AG10803 (cell line): ENCODE measurements around the gene CD9.
"Not testable (repeated sequence)": the region's sequence is repeated elsewhere in the genome, so short reads cannot be mapped to it uniquely, and the experiment has no call there.

Source experiments
- DNase-seq: peaks from one replicate; pipeline ENCODE4 v3.0.0; 2010; ENCODE audit warnings: low read depth
- H3K4me3 ChIP-seq: 2 replicates; pipeline ENCODE4 v1.5.1; 2011; ENCODE audit warnings: mild to moderate bottlenecking, low read length, control low read depth
- CTCF ChIP-seq: conservative IDR thresholded peaks from 2 replicates; pipeline ENCODE4 v1.5.1; 2011; ENCODE audit warnings: mild to moderate bottlenecking, low read length, control low read depth, inconsistent platforms

CD9 gene, protein sequence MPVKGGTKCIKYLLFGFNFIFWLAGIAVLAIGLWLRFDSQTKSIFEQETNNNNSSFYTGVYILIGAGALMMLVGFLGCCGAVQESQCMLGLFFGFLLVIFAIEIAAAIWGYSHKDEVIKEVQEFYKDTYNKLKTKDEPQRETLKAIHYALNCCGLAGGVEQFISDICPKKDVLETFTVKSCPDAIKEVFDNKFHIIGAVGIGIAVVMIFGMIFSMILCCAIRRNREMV

DNA sequence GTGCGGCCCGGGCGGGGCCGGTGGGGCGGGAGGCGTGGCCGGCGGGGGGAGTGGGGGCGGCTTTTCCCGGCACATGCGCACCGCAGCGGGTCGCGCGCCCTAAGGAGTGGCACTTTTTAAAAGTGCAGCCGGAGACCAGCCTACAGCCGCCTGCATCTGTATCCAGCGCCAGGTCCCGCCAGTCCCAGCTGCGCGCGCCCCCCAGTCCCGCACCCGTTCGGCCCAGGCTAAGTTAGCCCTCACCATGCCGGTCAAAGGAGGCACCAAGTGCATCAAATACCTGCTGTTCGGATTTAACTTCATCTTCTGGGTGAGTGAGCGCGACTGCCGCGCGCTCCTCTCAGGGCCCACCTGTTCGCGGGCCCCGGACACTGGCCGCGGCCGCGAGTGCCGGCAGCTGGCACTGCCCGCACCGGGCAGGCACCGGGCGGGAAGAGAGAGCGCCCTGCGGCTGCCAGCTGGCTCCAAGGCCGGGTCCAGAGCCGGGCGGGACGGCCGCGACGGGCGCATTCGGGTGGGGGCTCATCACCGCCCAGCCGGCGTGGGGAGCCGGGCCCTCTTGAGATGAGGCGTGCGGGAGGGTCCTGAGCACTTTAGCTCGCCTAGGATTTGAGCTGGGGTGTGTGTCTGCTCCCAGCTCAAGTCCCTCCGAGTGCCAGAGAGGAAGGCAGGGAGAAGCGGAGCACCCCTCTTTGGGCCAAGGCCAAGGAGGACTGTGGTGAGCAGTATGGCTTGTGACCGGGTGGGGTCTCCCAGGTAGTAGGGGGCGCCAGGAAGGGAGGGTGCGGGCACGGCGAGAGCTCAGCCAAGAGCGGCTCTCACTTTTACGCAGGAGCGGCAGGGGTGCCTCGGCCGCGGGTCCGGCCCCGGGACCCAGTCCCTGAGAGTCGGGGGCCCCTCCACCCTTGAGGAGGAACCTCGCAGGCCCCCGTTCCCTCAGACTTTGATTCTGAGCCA is at the start of gene CD9:
TSS of gene CD9 (plus strand) at position 145 of the 957 bp plus-strand sequence. CDS start at position 245, 100 bp downstream.
- peak within 1 kb of the TSS; percentile 58 for H3K4me3 ChIP-seq
- no peak for TF ChIP-seq CTCF
- DNase-seq: no peak

- DNase-seq: no peak
- no peak for TF ChIP-seq CTCF
- no peak overlapping the region for H3K4me3 ChIP-seq
Measured at GRCh38 chr12:6154730-6155459, 45.3 kb upstream of the CD9 start.

- no peak for TF ChIP-seq CTCF
- DNase-seq: no peak
Measured at GRCh38 chr12:6157482-6157881, 42.7 kb upstream of the CD9 start.

GRCh38 chr12:6158255-6158654 is 41.9 kb upstream of the CD9 start:
- no peak for TF ChIP-seq CTCF
- no peak overlapping the region for H3K4me3 ChIP-seq
- no peak for DNase-seq

More at GRCh38 chr12:6157482-6157881, 42.7 kb upstream of the CD9 start:
- no peak overlapping the region for H3K4me3 ChIP-seq

DNA sequence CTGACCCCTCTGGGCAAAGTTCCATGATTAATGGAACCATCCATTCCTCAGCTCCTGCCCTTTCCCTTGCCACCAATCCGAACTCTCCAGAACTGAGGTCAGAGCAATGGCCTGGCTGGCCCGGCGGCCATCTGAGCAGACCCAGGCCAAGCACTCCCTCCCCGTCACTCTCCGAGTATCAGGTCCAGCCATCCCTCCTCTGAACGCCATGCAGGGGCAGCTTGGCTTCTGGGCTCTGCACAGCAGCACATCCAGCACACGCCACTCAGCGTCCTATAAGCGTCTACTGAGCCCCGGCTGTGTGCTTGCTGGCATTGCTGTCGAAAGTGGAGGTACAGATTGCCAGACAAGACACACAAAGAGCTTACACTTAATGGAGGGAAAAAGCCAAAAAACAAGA is 41.5 kb upstream of the CD9 start:
- TF ChIP-seq CTCF: no peak
- no peak for DNase-seq
- H3K4me3 ChIP-seq: no peak overlapping the region

GRCh38 chr12:6159166-6160011 is 40.8 kb upstream of the CD9 start:
- DNase-seq, H3K4me3 ChIP-seq: not testable (repeated sequence)

DNA sequence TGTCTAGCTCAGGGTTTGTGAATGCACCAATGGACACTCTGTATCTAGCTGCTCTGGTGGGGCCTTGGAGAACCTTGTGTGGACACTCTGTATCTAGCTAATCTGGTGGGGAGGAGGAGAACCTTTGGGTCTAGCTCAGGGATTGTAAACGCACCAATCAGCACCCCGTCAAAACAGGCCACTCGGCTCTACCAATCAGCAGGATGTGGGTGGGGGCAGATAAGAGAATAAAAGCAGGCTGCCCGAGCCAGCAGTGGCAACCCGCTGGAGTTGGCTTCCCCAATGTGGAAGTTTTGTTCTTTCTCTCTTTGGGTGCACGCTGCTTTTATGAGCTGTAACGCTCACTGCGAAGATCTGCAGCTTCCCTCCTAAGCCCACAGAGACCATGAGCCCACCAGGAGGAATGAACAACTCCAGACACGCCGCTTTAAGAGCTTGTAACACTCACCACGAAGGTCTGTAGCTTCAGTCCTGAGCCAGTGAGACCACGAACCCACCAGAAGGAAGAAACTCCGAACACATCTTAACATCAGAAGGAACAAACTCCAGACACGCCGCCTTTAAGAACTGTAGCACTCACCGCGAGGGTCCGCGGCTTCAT is 40.1 kb upstream of the CD9 start:
- not testable (repeated sequence) for DNase-seq, H3K4me3 ChIP-seq
